GM10847 (cell line): Measurements from ENCODE around the gene GALNT18.

Experiments
- POLR2A ChIP-seq: IDR thresholded peaks from 2 replicates; pipeline ENCODE4 v1.6.1; 2011; ENCODE audit not compliant: insufficient read length; ENCODE audit errors: extremely low read depth

GALNT18 gene

GRCh38 chr11:11608783-11609232 is 13.0 kb downstream of the GALNT18 start:
- no peak for TF ChIP-seq POLR2A

DNA sequence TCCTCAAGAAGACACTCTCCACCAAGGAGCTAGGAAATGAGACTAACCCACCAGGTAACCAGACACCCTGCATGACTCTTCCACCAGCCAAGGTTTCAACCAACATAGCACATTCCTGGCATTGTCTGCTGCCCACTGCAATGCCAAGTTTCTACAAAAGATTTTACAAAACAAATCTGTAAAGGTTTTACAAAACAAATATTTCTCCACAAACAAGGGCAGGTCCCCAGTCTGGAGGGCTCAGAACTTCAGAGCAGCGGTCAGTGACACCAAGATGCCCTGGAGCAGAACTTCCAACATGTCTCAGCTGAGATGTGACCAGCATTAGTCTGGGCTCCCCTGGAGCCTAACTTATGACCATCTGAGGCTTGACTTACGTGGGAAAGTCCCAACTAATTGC is 14.0 kb downstream of the GALNT18 start:
- no peak for TF ChIP-seq POLR2A

GRCh38 chr11:11605821-11606450 is 15.9 kb downstream of the GALNT18 start:
- no peak for TF ChIP-seq POLR2A

GRCh38 chr11:11605181-11605580 is 16.6 kb downstream of the GALNT18 start:
- TF ChIP-seq POLR2A, result no peak

DNA sequence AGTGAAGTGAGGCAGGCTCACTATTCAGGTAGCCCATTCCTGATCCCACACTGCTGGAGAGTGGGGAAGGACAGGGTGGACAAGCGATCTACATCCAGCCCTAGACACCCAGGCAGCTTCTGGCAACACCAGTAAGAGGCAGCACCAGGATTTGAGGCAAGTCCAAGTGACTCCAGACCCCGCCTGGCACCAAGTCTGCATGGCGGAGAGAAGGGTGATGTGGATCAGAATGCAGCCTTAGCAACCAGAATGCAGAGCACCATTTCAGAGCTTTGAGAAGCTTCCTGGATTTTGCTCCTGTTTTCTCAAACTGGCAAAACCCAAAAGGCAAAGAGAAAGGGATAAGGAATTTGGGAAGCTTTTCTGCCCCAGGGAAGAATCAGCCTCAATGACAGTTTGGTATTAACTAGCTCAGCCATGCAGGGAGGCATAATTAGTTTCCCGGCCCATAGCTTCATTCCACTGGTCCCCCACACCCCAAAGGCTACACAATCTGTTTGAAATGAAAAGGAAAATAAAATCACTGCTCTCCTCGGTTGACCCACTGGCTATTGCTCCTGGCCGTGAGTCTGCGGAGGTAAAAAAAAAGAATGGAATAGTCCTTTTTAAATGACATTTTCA is 17.3 kb downstream of the GALNT18 start:
- no peak for TF ChIP-seq POLR2A

- TF ChIP-seq POLR2A, result no peak
Measured at GRCh38 chr11:11602011-11602410, 19.8 kb downstream of the GALNT18 start.

DNA sequence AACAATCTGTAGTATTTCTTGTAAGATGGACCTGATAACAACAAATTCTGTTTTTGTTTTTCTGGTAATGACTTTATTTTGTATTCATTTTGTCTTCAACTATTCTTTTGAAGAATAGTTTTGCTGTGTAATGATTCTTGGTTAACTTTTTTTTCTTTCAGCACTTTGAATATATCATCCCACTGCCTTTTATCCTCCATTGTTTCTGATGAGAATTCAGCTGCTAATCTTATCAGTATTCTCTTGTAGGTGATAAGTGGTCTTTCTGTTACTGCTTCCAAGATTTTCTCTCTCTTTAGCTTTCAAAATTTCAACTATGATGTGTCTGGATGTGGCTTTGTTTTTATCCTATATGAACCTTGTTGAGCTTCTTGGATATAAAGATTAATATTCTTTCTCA is 21.5 kb downstream of the GALNT18 start:
- no peak for TF ChIP-seq POLR2A

DNA sequence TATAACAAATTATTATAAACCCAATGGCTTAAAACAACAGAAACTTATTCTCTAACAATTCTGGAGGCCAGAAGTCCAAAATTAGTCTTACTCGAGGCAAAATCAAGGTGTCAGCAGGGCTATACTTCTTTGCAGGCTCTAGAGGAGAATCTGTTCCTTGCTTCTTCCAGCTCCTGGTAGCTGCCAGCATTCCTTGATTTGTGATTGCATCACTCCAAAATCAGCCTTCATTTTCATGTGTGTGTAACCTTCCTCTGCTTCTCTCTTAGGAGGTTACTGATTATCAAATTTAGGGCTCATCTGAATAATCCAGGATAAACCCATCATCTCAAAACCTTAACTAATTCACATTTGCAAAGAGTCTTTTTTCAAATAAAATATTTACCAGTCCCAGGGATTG is 23.6 kb downstream of the GALNT18 start:
- TF ChIP-seq POLR2A, result no peak

DNA sequence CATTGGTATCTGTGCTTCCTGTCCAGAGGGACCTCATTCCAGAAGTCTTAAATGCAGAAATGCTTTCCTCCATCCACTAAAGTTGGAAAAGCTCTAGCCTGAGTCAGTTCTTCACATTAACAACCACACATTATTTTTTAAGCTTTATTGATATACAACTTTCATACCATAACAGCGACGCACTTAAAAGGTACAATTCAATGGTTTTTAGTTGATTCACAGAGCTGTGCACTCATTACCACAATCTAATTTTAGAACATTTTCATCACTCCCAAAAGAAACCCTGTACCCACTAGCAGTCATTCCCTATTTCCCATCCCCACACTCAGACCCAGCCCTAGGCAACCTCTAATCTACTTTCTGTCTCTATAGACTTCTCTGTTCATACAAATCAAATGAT is 27.6 kb downstream of the GALNT18 start:
- no peak for TF ChIP-seq POLR2A

DNA sequence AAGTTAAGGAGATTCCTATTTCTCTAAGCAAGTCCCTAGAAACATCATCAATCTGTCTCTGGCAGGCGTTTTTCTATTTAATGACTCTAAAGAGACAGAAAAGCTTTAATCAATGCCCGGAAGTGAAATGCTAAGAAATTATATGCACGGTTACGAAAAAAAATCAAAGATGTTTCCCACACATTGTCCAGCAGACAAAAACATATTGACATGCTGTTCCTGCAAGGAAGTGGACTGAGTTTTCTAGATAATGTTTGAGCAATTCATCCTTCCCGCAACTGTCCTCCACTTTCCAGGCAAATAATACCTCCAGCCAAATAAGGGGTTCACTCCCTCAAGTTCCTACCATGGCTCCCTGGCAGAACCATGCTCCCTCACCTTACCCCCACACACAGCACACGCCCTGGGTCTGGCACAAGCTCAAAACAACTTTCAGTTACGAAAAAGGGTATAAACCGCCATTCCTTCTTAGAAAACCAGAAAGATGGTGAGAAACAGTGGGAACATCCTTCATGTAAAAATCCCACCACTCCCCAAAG is 29.6 kb downstream of the GALNT18 start:
- no peak for TF ChIP-seq POLR2A

DNA sequence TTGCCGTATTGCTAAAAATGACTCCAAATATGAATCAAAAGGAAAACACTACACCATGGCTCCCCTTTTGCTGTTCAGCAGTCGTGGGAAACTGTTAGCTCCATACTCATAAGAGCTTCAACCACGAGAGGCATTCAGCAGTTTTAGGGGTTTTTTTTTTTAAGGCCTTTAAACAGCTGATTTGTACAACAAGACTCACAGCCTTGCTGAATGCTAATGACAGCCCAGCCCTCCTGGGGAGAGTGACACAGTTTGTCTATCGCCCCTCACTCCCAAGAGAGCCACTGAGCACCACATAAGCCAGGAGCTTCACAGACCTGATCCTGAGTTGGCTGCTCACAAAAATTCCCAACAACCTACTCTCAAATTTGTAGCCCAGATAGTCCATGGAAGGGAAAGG is 32.4 kb downstream of the GALNT18 start:
- TF ChIP-seq POLR2A, result no peak

DNA sequence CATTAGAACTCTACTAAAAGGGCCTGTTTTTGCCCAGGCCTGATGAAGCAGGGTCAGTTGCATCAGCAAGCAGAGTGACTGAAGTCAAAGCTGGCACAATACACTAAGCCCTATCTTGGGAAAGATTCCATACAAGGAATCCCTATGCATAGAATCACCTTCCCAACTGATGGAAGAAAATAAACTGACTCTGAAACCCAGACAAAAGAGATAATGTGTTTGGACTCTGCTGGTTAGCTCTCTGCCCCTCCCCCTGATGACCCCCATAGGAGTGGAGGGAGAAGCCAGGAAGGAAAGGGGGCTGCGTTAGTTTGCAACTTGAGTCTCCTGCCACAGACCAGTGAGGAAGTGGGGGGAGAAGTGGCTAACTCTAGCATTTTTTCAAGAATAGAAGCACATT is 32.9 kb downstream of the GALNT18 start:
- TF ChIP-seq POLR2A, result no peak

DNA sequence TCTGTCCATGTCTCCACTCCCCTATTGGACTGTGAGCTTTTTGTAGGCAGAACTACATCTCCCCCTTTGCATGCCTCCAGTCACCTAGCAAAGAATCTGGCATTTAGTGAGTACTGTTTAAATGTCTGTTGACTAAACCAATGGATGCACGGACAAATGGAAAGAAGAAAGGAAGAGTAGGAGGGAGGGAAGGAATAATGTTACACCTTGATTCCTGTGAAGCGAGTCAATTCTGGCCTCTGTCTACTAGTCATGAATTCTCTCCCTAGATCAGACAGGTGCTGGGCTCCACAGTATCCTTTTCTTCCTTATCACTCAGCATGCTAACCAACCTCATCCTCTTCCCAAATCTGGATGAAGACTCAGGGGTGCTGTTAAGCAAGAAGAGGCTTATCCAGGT is 33.6 kb downstream of the GALNT18 start:
- TF ChIP-seq POLR2A, result no peak

DNA sequence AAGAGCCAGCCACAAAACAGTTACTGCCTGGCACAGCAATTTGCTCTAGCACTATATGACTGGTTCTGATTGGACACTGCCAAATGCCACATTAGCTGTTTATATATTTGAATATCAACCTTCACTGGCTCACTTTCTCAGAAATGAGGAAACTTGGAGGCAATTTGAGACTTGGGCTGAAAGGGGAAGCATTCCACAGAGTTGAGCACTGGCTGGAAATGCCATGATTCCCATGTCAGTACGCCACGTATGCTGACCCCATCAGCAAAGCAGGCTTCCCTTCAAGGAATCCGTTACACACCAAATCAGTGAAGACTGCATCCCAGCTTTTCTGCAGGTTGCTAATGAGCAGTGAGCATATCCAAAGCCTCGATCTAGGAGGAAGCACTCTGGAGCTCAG is 34.7 kb downstream of the GALNT18 start:
- TF ChIP-seq POLR2A, result no peak

DNA sequence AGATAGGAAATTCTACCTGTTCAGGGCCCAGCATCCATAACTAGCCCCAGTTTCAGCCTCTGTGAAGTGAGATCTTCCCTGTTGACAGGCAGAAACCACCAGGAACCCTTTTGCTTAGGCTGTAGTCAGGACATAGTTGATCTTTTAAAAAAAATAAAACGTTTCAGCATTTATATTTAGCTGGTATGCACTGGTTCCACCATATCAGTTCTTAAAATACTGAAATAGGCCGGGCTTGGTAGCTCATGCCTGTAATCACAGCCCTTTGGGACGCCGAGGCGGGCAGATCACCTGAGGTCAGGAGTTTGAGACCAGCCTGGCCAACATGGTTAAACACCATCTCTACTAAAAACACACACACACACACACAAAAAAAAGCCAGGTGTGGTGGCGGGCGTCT is 35.3 kb downstream of the GALNT18 start:
- TF ChIP-seq POLR2A, result no peak

GRCh38 chr11:11584937-11585336 is 36.9 kb downstream of the GALNT18 start:
- no peak for TF ChIP-seq POLR2A

GRCh38 chr11:11584530-11584810 is 37.3 kb downstream of the GALNT18 start:
- no peak for TF ChIP-seq POLR2A
